HG03460 (cell line): ENCODE results near the gene USP54.

Source experiments
- ATAC-seq: cut with Tn5 transposase; IDR thresholded peaks from one replicate; pipeline ENCODE4 v1.9.1; 2021; ENCODE audit not compliant: unreplicated experiment

The USP54 gene

GRCh38 chr10:73469579-73469978 lies 121.6 kb downstream of the USP54 start:
- ATAC-seq, result no peak

GRCh38 chr10:73467206-73467605 lies 123.9 kb downstream of the USP54 start:
- no peak for ATAC-seq

GRCh38 chr10:73465978-73466726 lies 125.0 kb downstream of the USP54 start:
- ATAC-seq, result no peak

- ATAC-seq, result no peak
Observed at GRCh38 chr10:73460897-73461296, 130.2 kb downstream of the USP54 start.

- no peak for ATAC-seq
Observed at GRCh38 chr10:73459683-73460314, 131.3 kb downstream of the USP54 start.

- no peak for ATAC-seq
Observed at GRCh38 chr10:73456187-73456890, 134.8 kb downstream of the USP54 start.

GRCh38 chr10:73449113-73449512 lies 142.0 kb downstream of the USP54 start:
- ATAC-seq, result no peak

GRCh38 chr10:73448384-73448783 lies 142.8 kb downstream of the USP54 start:
- no peak for ATAC-seq
